IMR-90 (cell line): ENCODE data around the gene XIRP1. TPM values are rescaled to one million over a fixed set of nuclear protein-coding genes. Genes with fewer than 3 reads are reported as not detected.
"Not testable (repeated sequence)": the region's sequence is repeated elsewhere in the genome, so short reads cannot be mapped to it uniquely, and the experiment has no call there.

Experiments
- ATAC-seq: fragments of 200-7000 bp; cut with Tn5 transposase; 2 replicates; pipeline ENCODE4 v1.9.1; 2020; ENCODE audit warnings: low read depth, mild to moderate bottlenecking, moderate library complexity
- BruUV-seq: library from RNA; stranded (reverse); fragments of 400-500 nt; replicated peaks from 2 replicates; lab custom pipeline; 2021; lab: Mats Ljungman, UMichigan
- CTCF ChIA-PET: fragments of 300-600 bp; formaldehyde crosslinking; extraction: SDS; loops from one replicate; lab custom pipeline; 2021; ENCODE audit warnings: antibody characterized with exemption; lab: Yijun Ruan, JAX
- POLR2A ChIA-PET: fragments of 300-600 bp; sonication (Branson Sonifier 250); formaldehyde crosslinking; loops from one replicate; lab custom pipeline; 2022; ENCODE audit warnings: antibody characterized with exemption; ENCODE audit not compliant: unreplicated experiment; lab: Charles Lee
- DNase-seq: peaks from one replicate; pipeline ENCODE4 v3.0.0; 2013
- H2AFZ ChIP-seq: replicated peaks from 2 replicates; pipeline ENCODE3; 2013; ENCODE audit warnings: low read length, mild to moderate bottlenecking; ENCODE audit not compliant: poor library complexity
- H2AK5ac ChIP-seq: 2 replicates; pipeline ENCODE4 v1.6.1; 2013; ENCODE audit warnings: low read depth, low read length, inconsistent platforms
- H2AK9ac ChIP-seq: replicated peaks from 2 replicates; pipeline ENCODE3; 2013; ENCODE audit warnings: mild to moderate bottlenecking, low read depth, low read length, moderate library complexity; ENCODE audit not compliant: poor library complexity
- H2BK120ac ChIP-seq: 2 replicates; pipeline ENCODE4 v1.6.1; 2013; ENCODE audit warnings: low read depth, low read length, inconsistent platforms
- H2BK15ac ChIP-seq: 3 replicates; pipeline ENCODE4 v1.6.1; 2013; ENCODE audit warnings: low read depth, low read length, inconsistent platforms
- H2BK20ac ChIP-seq: 2 replicates; pipeline ENCODE4 v1.6.1; 2013; ENCODE audit warnings: low read depth, mild to moderate bottlenecking, inconsistent platforms, low read length, moderate library complexity
- H2BK5ac ChIP-seq: 2 replicates; pipeline ENCODE4 v1.6.1; 2013; ENCODE audit warnings: mild to moderate bottlenecking, low read depth, low read length, inconsistent platforms; ENCODE audit not compliant: poor library complexity, severe bottlenecking
- H3K14ac ChIP-seq: replicated peaks from 2 replicates; pipeline ENCODE4 v1.6.1; 2013; ENCODE audit warnings: low read depth, low read length, inconsistent platforms
- H3K18ac ChIP-seq: 2 replicates; pipeline ENCODE4 v1.6.1; 2013; ENCODE audit warnings: low read depth, low read length, control low read depth
- H3K23ac ChIP-seq: 2 replicates; pipeline ENCODE4 v1.6.1; 2013; ENCODE audit warnings: low read depth, low read length, inconsistent platforms
- H3K27ac ChIP-seq: 2 replicates; pipeline ENCODE4 v1.5.1; 2013; ENCODE audit warnings: mild to moderate bottlenecking, control low read depth, low read length; ENCODE audit not compliant: insufficient read depth
- H3K27me3 ChIP-seq: 2 replicates; pipeline ENCODE4 v1.6.1; 2013; ENCODE audit warnings: low read length; ENCODE audit not compliant: control insufficient read depth, insufficient read depth
- H3K36me3 ChIP-seq: 2 replicates; pipeline ENCODE4 v1.6.1; 2013; ENCODE audit warnings: low read length, mixed read lengths; ENCODE audit not compliant: control insufficient read depth, insufficient read depth
- H3K4ac ChIP-seq: 2 replicates; pipeline ENCODE4 v1.6.1; 2013; ENCODE audit warnings: low read depth, low read length, inconsistent platforms
- H3K4me1 ChIP-seq: 2 replicates; pipeline ENCODE4 v1.6.1; 2013; ENCODE audit warnings: low read length, mixed read lengths; ENCODE audit not compliant: control insufficient read depth, insufficient read depth
- H3K4me2 ChIP-seq: 2 replicates; pipeline ENCODE4 v1.6.1; 2013; ENCODE audit warnings: low read depth, mild to moderate bottlenecking, control low read depth, low read length, moderate library complexity
- H3K4me3 ChIP-seq: 2 replicates; pipeline ENCODE4 v1.5.1; 2013; ENCODE audit warnings: low read depth, mild to moderate bottlenecking, control low read depth, low read length, moderate library complexity; ENCODE audit not compliant: insufficient read depth
- H3K56ac ChIP-seq: 2 replicates; pipeline ENCODE4 v1.6.1; 2013; ENCODE audit warnings: low read length, inconsistent platforms; ENCODE audit not compliant: insufficient read depth; ENCODE audit errors: extremely low read depth
- H3K79me1 ChIP-seq, 2 experiments: 2 replicates each; pipeline ENCODE4 v1.6.1; 2013; ENCODE audit warnings: low read length in 2 of 2, inconsistent platforms in 1 of 2, low read depth in 1 of 2
- H3K9ac ChIP-seq: 2 replicates; pipeline ENCODE4 v1.6.1; 2013; ENCODE audit warnings: low read depth, low read length, control low read depth
- H3K9me1 ChIP-seq: 2 replicates; pipeline ENCODE4 v1.6.1; 2013; ENCODE audit warnings: low read length, inconsistent platforms; ENCODE audit not compliant: insufficient read depth
- H3K9me3 ChIP-seq: 2 replicates; pipeline ENCODE4 v1.6.1; 2013; ENCODE audit warnings: low read length; ENCODE audit not compliant: control insufficient read depth, insufficient read depth
- H4K20me1 ChIP-seq: 2 replicates; pipeline ENCODE4 v1.6.1; 2013; ENCODE audit warnings: low read length, inconsistent platforms; ENCODE audit not compliant: insufficient read depth
- H4K5ac ChIP-seq: 2 replicates; pipeline ENCODE4 v1.6.1; 2013; ENCODE audit warnings: mild to moderate bottlenecking, low read depth, low read length, control low read depth
- H4K8ac ChIP-seq, 2 experiments: 2 replicates each; pipeline ENCODE4 v1.6.1; 2013; ENCODE audit warnings: low read depth in 2 of 2, low read length in 2 of 2, control low read depth in 1 of 2, inconsistent platforms in 1 of 2
- H4K91ac ChIP-seq: 2 replicates; pipeline ENCODE4 v1.6.1; 2013; ENCODE audit warnings: low read depth, low read length, inconsistent platforms; ENCODE audit not compliant: insufficient read depth
- WGBS, 2 experiments: methylation state at CpG; one replicate each; pipeline versions ENCODE4 v1.1.5 to v1.1.7; 2013; ENCODE audit warnings: missing lambda C conversion rate in 2 of 2; ENCODE audit not compliant: insufficient read length in 1 of 2; ENCODE audit errors: extremely low coverage in 2 of 2; 5-methylcytosine and 5-hydroxymethylcytosine counted together
- dilution Hi-C: fragments of 300-500 bp; cut with HindIII; formaldehyde crosslinking; loops from one replicate; pipeline ENCODE4 v1.14.3; 2018; ENCODE audit warnings: low sequenced_read_pairs; ENCODE audit not compliant: unreplicated experiment
- in situ Hi-C: fragments of 300-500 bp; cut with MboI; formaldehyde crosslinking; loops from 3 replicates; pipeline ENCODE4 v1.14.3; 2019; ENCODE audit warnings: low sequenced_read_pairs, inconsistent platforms, mixed read lengths
- intact Hi-C: fragments of 100-400 bp; cut with micrococcal nuclease; formaldehyde crosslinking; loops from 2 replicates; pipeline ENCODE4 v1.10.0; 2022
- polyA plus RNA-seq, 3 experiments: library from polyadenylated mRNA; depleted of rRNA; stranded (reverse); fragments of >200 nt; gene quantifications; 2 replicates each; pipeline ENCODE4 v1.2.3, GENCODE V29; 2012; ENCODE audit warnings: low replicate concordance in 1 of 3
- total RNA-seq: library from RNA; depleted of rRNA; stranded (reverse); fragments of >200 nt; gene quantifications from 2 replicates; pipeline ENCODE4 v1.2.3, GENCODE V29; 2012

Gene XIRP1
- total and polyA plus RNA-seq, 2 of the 4 experiments (the other 2 are of a cell fraction): under 0.01 to 0.07 TPM

DNA sequence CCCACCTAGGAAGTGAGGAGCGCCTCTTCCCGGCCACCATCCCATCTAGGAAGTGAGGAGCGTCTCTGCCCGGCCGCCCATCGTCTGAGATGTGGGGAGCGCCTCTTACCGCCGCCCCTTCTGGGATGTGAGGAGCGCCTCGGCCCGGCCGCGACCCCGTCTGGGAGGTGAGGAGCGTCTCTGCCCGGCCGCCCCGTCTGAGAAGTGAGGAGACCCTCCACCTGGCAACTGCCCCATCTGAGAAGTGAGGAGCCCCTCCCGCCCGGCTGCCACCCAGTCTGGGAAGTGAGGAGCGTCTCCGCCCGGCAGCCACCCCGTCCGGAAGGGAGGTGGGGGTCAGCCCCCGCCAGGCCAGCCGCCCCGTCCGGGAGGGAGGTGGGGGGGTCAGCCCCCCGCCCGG is 35.2 kb upstream of the XIRP1 start:
- H2BK20ac ChIP-seq, H3K9me1 ChIP-seq, in situ Hi-C loops, H2BK120ac ChIP-seq, H4K8ac ChIP-seq, H3K79me1 ChIP-seq, H2AK5ac ChIP-seq, H3K4me1 ChIP-seq, H3K9me3 ChIP-seq, H3K56ac ChIP-seq, dilution Hi-C loops, H3K4me3 ChIP-seq, H4K91ac ChIP-seq, H3K4me2 ChIP-seq, H3K18ac ChIP-seq, intact Hi-C loops, H3K23ac ChIP-seq, H3K14ac ChIP-seq, H3K4ac ChIP-seq, H3K27ac ChIP-seq, ATAC-seq, H2AFZ ChIP-seq, H2AK9ac ChIP-seq, H3K36me3 ChIP-seq, H3K27me3 ChIP-seq, H2BK15ac ChIP-seq, POLR2A ChIA-PET, BruUV-seq, H2BK5ac ChIP-seq, H4K5ac ChIP-seq, H4K20me1 ChIP-seq, CTCF ChIA-PET, DNase-seq, H3K9ac ChIP-seq: not testable (repeated sequence)
- WGBS, 2 experiments: no CpG with 5 or more reads among the region's 32 CpGs
